Mucosa of rectum (tissue), 2 donors: ENCODE measurements around the gene RNASE4.
A peak's percentile ranks its signal among the peaks of the same experiment; 100 is the strongest.
"Not testable (repeated sequence)": the region's sequence is repeated elsewhere in the genome, so short reads cannot be mapped to it uniquely, and the experiment has no call there.

Experiments used
- H3K27ac ChIP-seq, 2 donors: one replicate each; pipeline ENCODE4 v1.7.0; 2013; ENCODE audit warnings: inconsistent platforms in 2 of 2, low read depth in 2 of 2, low read length in 2 of 2
- H3K27me3 ChIP-seq, 2 donors: one replicate each; pipeline ENCODE4 v1.7.0; 2013; ENCODE audit warnings: low read length in 2 of 2; ENCODE audit not compliant: control insufficient read depth in 2 of 2, insufficient read depth in 2 of 2
- H3K36me3 ChIP-seq, 2 donors: one replicate each; pipeline ENCODE4 v1.7.0; 2013; ENCODE audit warnings: low read length in 2 of 2; ENCODE audit not compliant: control insufficient read depth in 2 of 2, insufficient read depth in 2 of 2
- H3K4me1 ChIP-seq, 2 donors: one replicate each; pipeline ENCODE4 v1.7.0; 2013; ENCODE audit warnings: low read length in 2 of 2, mild to moderate bottlenecking in 1 of 2; ENCODE audit not compliant: control insufficient read depth in 2 of 2, insufficient read depth in 2 of 2
- H3K4me3 ChIP-seq, 2 donors: one replicate each; pipeline ENCODE4 v1.7.0; 2013; ENCODE audit warnings: low read length in 2 of 2
- H3K9ac ChIP-seq, 2 donors: one replicate each; pipeline ENCODE4 v1.7.0; 2013; ENCODE audit warnings: low read length in 2 of 2, low read depth in 1 of 2, mild to moderate bottlenecking in 1 of 2
- H3K9me3 ChIP-seq, 2 donors: one replicate each; pipeline ENCODE4 v1.7.0; 2013; ENCODE audit warnings: low read length in 2 of 2; ENCODE audit not compliant: control insufficient read depth in 2 of 2
- donor health status: healthy.
- donor health status: Normal muscosa, but diverticular disease.

RNASE4 gene, protein sequence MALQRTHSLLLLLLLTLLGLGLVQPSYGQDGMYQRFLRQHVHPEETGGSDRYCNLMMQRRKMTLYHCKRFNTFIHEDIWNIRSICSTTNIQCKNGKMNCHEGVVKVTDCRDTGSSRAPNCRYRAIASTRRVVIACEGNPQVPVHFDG

DNA sequence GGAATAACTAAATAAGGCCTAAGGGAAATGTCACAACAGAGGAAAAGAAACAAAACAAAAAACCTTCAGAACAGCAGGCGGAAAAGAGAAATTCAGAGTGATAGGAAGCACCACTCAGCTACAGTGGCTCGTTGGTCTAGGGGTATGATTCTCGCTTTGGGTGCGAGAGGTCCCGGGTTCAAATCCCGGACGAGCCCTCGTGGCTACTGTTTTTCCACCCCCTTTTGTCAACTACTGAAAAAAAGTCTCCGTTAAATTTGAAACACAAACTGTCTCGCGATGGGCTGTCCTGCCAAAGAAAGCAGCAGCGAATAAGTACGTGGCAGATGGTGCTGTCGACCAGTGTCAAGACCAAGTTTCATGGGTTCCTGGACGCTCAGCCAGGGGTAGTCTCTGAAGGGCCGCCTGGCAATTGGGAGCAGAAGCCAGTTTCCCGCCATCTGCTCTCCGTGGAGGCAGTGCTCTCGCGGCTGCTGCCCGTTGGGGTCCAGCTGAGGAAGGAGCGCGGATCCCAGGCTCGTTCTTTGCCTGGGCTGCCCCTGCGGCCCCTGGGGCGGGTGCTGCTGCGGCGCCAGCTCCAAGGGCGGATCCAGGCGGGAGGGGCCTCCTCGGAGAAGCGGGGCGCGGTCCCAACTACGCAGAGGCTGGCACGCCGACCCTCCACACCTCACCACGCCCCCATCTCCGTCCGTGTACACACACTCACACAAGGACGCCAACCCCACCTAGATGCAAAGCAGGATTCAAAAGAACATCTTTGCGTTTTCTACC, at the start of gene RNASE4:
TSS of gene RNASE4 (plus strand) at position 670 of the 771 bp plus-strand sequence. CDS start 14,812 bp downstream, outside the sequence.
- Histone ChIP-seq H3K4me1 (peaks cover 45 to 64% of the 10 kb centered on the region in 2 donors), H3K4me3 (peak within 1 kb of the TSS; percentile 91 to 96), H3K27ac (peak within 1 kb of the TSS; percentile 99 to 100), H3K36me3 (no peaks in the 10 kb centered on the region), H3K9ac (peak within 1 kb of the TSS; percentile 99), H3K27me3 (no peaks in the 10 kb centered on the region), H3K9me3 (no peaks in the 10 kb centered on the region)

DNA sequence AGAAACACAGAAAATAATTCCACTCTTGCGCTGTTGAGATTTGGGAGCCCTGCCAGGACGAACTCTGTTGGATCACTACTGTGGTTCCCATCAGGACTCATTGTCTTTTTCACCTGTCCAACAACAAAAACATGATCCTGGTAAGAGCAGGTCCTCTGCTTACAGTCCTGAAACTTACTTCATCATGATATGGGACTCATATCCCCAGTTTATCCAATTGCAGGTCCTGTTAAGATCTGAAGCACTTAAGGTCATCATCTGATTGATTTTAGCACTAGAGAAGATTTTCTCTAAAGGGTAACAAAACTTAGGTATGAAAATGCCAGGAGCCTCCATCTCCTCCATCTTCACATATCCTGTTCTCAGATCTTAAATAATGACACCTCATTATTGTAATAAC, 42.8 kb upstream of the RNASE4 start, which contains the start of gene OR6S1:
TSS of gene OR6S1 (minus strand) at position 101 of the 400 bp plus-strand sequence. CDS start at position 101, 0 bp downstream.
- Histone ChIP-seq H3K4me3 (no peak within 1 kb of the TSS), H3K27me3 (peaks cover 0 to 3% of the 10 kb centered on the region in 2 donors), H3K9me3 (no peaks in the 10 kb centered on the region), H3K9ac (no peak within 1 kb of the TSS), H3K4me1 (no peaks in the 10 kb centered on the region), H3K36me3 (no peaks in the 10 kb centered on the region), H3K27ac (no peak within 1 kb of the TSS)

DNA sequence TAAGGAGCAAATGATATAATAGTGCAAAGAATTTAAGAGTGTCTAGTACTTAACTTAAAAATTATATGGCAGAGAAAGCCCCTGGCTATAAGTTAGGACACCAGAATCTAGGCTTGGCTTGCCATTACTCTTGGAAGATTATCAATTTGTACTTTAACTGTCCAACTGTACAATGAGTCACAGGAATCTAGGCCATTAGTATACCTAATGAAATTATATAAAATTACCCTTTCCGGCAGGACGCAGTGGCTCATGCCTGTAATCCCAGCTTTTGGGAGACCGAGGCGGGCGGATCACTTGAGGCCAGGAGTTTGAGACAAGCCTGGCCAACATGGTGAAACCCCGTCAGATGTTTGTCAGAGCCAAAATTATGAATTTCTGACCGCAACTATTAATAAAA, 42.2 kb upstream of the RNASE4 start:
- H3K4me3 ChIP-seq, result no peak overlapping the region
- no peaks in the 10 kb centered on the region for H3K4me1 ChIP-seq
- H3K27ac ChIP-seq, result no peak overlapping the region
- no peaks in the 10 kb centered on the region for H3K36me3 ChIP-seq
- no peak overlapping the region for H3K9ac ChIP-seq
- H3K9me3 ChIP-seq, result no peaks in the 10 kb centered on the region
- H3K27me3 ChIP-seq, result peaks cover 0 to 3% of the 10 kb centered on the region in 2 donors

DNA sequence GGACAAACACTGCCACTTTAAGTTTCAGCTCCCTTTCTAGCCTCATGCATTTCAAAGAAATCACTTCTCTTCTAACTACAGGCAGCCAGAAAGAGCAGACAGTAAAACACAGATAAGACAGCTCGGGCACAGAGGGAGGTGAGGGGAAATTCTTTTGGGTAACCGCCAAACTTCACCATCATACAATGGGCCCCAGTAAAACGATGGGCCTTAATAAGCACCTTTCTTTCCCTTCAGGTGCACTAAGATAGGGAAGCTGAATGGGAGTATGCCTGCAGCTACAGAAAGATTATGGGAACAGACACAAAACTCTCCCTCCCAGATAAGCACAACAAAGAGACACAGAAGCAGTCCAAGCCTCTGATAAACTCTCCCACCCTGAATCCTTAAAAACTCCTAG, 41.6 kb upstream of the RNASE4 start:
- H3K27me3 ChIP-seq, H3K4me3 ChIP-seq, H3K36me3 ChIP-seq, H3K9ac ChIP-seq, H3K9me3 ChIP-seq, H3K4me1 ChIP-seq, H3K27ac ChIP-seq: not testable (repeated sequence)

DNA sequence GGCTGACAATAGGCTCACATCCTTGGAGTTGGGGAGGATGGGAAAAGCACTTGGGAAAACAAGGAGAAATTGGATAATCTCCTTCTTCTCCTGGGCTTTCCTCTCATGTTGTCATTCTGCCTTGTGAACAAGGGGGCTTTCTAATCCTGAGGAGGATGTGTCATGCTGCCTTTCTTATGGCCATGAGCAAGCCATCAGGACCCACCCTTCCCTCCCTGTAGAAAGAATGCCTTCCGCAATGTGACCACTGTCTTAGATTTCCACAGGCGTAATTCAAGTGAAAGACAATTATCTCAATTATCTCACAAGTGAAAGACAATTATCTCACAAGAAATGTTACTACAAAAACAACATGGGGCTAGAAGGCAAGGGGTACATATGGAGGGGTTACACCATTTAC, 39.8 kb upstream of the RNASE4 start:
- no peak overlapping the region for H3K27ac ChIP-seq
- H3K36me3 ChIP-seq, result no peaks in the 10 kb centered on the region
- H3K4me3 ChIP-seq, result no peak overlapping the region
- H3K9me3 ChIP-seq, result no peaks in the 10 kb centered on the region
- H3K27me3 ChIP-seq, result peaks cover 0 to 3% of the 10 kb centered on the region in 2 donors
- no peaks in the 10 kb centered on the region for H3K4me1 ChIP-seq
- no peak overlapping the region for H3K9ac ChIP-seq

DNA sequence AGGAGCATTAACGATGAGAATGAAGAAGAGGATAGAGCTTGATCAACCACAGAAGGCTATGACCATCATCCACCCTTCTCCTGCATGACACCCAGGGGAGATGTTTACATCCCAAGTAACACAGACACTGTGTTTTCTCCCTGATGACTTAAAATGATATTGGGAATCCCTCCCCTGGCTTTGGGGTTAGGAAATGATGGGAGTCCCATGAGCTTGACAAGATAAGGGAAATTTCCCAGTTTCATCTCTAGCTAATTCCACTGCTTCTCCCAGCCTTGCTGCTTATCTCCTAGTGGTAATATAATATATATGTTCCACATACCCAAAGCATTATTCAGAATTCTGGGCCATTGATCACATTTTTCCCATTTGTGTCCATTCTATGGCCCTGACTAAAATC, 38.9 kb upstream of the RNASE4 start:
- Histone ChIP-seq H3K4me1 (no peaks in the 10 kb centered on the region), H3K27me3 (peaks cover 0 to 3% of the 10 kb centered on the region in 2 donors), H3K9me3 (no peaks in the 10 kb centered on the region), H3K4me3 (no peak overlapping the region), H3K36me3 (no peaks in the 10 kb centered on the region), H3K9ac (no peak overlapping the region), H3K27ac (no peak overlapping the region)

DNA sequence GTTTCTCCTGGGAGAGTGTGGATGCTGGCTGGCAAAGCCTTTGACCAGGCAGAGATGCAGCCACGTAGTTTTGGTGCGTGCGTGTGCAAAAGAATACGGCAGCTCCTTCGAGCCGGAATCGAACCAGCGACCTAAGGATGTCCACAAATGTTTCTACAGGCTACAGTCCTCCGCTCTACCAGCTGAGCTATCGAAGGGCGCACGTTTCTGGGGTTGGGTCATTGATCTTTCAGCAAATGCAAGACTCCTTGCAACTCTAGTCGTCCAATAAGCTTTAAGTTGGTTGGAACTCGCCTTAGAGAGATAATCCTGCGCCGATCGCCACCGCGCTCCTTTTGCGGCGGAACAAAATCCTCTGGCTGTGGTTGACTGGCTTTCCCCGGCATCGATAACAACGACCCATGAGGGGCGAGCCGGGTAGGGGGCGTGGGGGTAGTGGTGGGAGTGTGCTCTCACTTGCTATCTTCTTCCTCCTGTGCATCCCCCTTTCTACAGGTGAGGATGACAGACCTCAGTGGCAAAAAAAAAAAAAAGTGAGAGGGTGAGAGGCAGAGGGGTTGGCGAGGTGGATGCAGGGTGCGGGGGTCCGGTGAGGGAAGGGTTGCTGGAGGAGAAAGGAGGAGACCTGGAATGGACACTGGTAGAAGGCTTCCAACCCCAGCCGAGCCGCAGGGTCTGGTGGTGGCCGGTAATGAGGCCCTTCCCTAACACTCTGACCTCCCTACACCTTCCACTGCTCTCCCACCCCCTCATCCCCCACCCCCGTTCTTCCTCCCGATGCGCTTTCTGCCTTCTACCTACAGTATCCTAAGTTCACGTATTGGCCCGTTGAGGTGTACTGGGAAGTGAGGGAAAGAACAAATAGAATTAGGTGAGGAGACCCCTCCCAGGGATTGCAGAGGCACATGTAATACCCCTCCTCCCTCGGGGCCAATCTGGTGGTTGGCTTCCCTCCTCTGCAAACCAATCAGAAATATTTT, 31.1 kb upstream of the RNASE4 start:
- Histone ChIP-seq H3K27ac (no peak overlapping the region), H3K36me3 (no peaks in the 10 kb centered on the region), H3K9me3 (no peaks in the 10 kb centered on the region), H3K9ac (no peak overlapping the region), H3K27me3 (peaks cover 26 to 37% of the 10 kb centered on the region in 2 donors), H3K4me1 (no peaks in the 10 kb centered on the region), H3K4me3 (no peak overlapping the region)

DNA sequence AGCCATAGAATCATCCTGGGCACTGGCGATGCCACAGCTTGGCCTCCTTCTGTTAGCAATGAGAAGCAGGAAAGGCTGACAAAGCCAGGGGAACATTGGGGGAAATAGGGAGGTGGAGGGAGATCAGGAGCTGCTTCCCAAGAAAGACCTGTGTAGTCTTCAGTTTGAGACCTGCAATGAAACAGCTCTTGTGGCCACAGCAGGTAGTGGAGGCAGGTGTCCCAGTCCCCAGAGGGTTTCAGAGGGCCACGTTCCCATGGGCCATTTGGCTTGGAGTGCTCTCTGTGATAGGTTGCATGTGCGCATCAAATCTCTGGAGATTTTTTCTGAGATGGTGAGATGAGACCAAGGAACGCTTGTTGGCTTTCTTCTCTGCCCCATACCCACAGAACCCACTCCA, 28.5 kb upstream of the RNASE4 start:
- no peaks in the 10 kb centered on the region for H3K9me3 ChIP-seq
- no peaks in the 10 kb centered on the region for H3K4me1 ChIP-seq
- no peak overlapping the region for H3K9ac ChIP-seq
- H3K27me3 ChIP-seq, result peaks cover 26 to 41% of the 10 kb centered on the region in 2 donors
- H3K4me3 ChIP-seq, result no peak overlapping the region
- H3K27ac ChIP-seq, result no peak overlapping the region
- H3K36me3 ChIP-seq, result no peaks in the 10 kb centered on the region

DNA sequence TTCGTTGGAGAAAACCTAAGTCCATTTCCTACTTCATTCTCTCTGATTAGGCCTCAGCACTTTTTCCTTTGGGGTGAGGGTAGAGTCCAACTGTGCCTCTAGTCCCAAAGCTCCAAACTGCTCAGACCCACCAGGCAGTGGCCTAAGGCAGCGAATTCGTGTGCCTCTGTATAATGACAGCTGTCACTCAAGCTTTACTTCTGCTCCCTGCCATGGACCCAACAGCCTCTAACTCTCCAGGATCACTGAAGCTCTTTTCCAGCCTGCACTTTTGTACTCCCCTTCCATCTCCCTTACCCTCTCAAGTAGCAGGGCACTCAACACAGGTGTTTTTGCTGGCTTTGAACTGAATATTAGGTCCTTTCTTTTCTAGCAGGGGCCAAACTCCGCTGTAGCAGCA, 28.1 kb upstream of the RNASE4 start:
- no peak overlapping the region for H3K4me3 ChIP-seq

More for the DNA sequence above, 28.1 kb upstream of the RNASE4 start:
- Histone ChIP-seq H3K27me3 (peaks cover 26 to 41% of the 10 kb centered on the region in 2 donors), H3K36me3 (no peaks in the 10 kb centered on the region), H3K27ac (no peak overlapping the region), H3K9me3 (no peaks in the 10 kb centered on the region), H3K9ac (no peak overlapping the region), H3K4me1 (no peaks in the 10 kb centered on the region)
